Large intestine (tissue), 3 donors: ENCODE measurements around the gene ARID5B. TPM values are rescaled to one million over a fixed set of nuclear protein-coding genes. Genes with fewer than 3 reads are reported as not detected.
"Not testable (repeated sequence)": the region's sequence is repeated elsewhere in the genome, so short reads cannot be mapped to it uniquely, and the experiment has no call there.

Experiments used
- DNase-seq, 2 donors: peaks; one replicate each; pipeline versions ENCODE4 v3.0.0 to v3.0.0-alpha.2; 2013
- H3K27ac ChIP-seq: one replicate; pipeline ENCODE4 v1.5.1; 2013; ENCODE audit warnings: low read length
- H3K27me3 ChIP-seq: 2 replicates; pipeline ENCODE4 v1.6.1; 2013; ENCODE audit warnings: low read length; ENCODE audit not compliant: control insufficient read depth, insufficient read depth
- H3K36me3 ChIP-seq: 2 replicates; pipeline ENCODE4 v1.6.1; 2013; ENCODE audit warnings: low read length; ENCODE audit not compliant: control insufficient read depth, insufficient read depth
- H3K4me1 ChIP-seq: one replicate; pipeline ENCODE4 v1.6.1; 2013; ENCODE audit warnings: low read length; ENCODE audit not compliant: control insufficient read depth, insufficient read depth
- H3K4me3 ChIP-seq: one replicate; pipeline ENCODE4 v1.5.1; 2013; ENCODE audit warnings: low read length
- H3K9me3 ChIP-seq: one replicate; pipeline ENCODE4 v1.6.1; 2013; ENCODE audit warnings: mild to moderate bottlenecking, low read depth, low read length, moderate library complexity; ENCODE audit not compliant: control insufficient read depth
- WGBS: methylation state at CpG from one replicate; pipeline ENCODE4 v1.1.5; 2013; ENCODE audit warnings: low lambda C conversion rate; ENCODE audit not compliant: insufficient coverage; 5-methylcytosine and 5-hydroxymethylcytosine counted together
- polyA plus RNA-seq: library from polyadenylated mRNA; unstranded; fragments of 120-200 nt; gene quantifications from one replicate; pipeline ENCODE4 v1.2.1, GENCODE V29; 2013

ARID5B gene
- polyA plus RNA-seq, 1 donor: 19.9 TPM

- no peaks in the 10 kb centered on the region for H3K9me3 ChIP-seq
- WGBS: 83% methylated on average over 1 of the region's 2 CpGs
- H3K36me3 ChIP-seq: no peaks in the 10 kb centered on the region
- no peak overlapping the region for H3K27ac ChIP-seq
- H3K27me3 ChIP-seq: no peaks in the 10 kb centered on the region
- H3K4me1 ChIP-seq: peaks cover 47% of the 10 kb centered on the region
- no peak overlapping the region for H3K4me3 ChIP-seq
- DNase-seq: no peak
Observed at GRCh38 chr10:62021128-62021665, 119.7 kb downstream of the ARID5B start.

- Histone ChIP-seq H3K36me3 (no peaks in the 10 kb centered on the region), H3K27ac (peak overlapping the region; percentile 56), H3K4me1 (peaks cover 49% of the 10 kb centered on the region), H3K27me3 (no peaks in the 10 kb centered on the region), H3K9me3 (no peaks in the 10 kb centered on the region), H3K4me3 (no peak overlapping the region)
- WGBS: no CpG with 5 or more reads among the region's 5 CpGs
- DNase-seq: peak in 1 of 2 donors; percentile 46
Observed at GRCh38 chr10:62021978-62022802, 120.7 kb downstream of the ARID5B start.

GRCh38 chr10:62022830-62023229 is 121.3 kb downstream of the ARID5B start:
- Histone ChIP-seq H3K27me3 (no peaks in the 10 kb centered on the region), H3K36me3 (no peaks in the 10 kb centered on the region), H3K9me3 (no peaks in the 10 kb centered on the region), H3K4me1 (peaks cover 55% of the 10 kb centered on the region), H3K4me3 (no peak overlapping the region), H3K27ac (peak overlapping the region; percentile 56)
- DNase-seq: peak in 1 of 2 donors; percentile 66
- 40% methylated on average over 2 of the region's 6 CpGs for WGBS

GRCh38 chr10:62023329-62023728 is 121.8 kb downstream of the ARID5B start:
- Histone ChIP-seq H3K4me1 (peaks cover 58% of the 10 kb centered on the region), H3K27me3 (no peaks in the 10 kb centered on the region), H3K36me3 (no peaks in the 10 kb centered on the region), H3K4me3 (no peak overlapping the region), H3K27ac (peak overlapping the region; percentile 56), H3K9me3 (no peaks in the 10 kb centered on the region)
- peak in 1 of 2 donors; percentile 37 for DNase-seq
- WGBS: 100% methylated on average over 1 of the region's 1 CpG

GRCh38 chr10:62024026-62024701 is 122.7 kb downstream of the ARID5B start:
- Histone ChIP-seq H3K4me1 (peaks cover 64% of the 10 kb centered on the region), H3K36me3 (no peaks in the 10 kb centered on the region), H3K27ac (peak overlapping the region; percentile 56), H3K27me3 (no peaks in the 10 kb centered on the region), H3K4me3 (no peak overlapping the region), H3K9me3 (no peaks in the 10 kb centered on the region)
- WGBS: 10% methylated on average over 2 of the region's 4 CpGs
- DNase-seq: peak in 1 of 2 donors; percentile 71

GRCh38 chr10:62025134-62025794 is 123.8 kb downstream of the ARID5B start:
- no peaks in the 10 kb centered on the region for H3K36me3 ChIP-seq
- no peaks in the 10 kb centered on the region for H3K27me3 ChIP-seq
- WGBS: 37% methylated on average over 3 of the region's 4 CpGs
- no peaks in the 10 kb centered on the region for H3K9me3 ChIP-seq
- peak in 1 of 2 donors; percentile 26 for DNase-seq
- H3K4me3 ChIP-seq: no peak overlapping the region
- H3K27ac ChIP-seq: peak overlapping the region; percentile 56
- H3K4me1 ChIP-seq: peaks cover 58% of the 10 kb centered on the region

GRCh38 chr10:62025901-62026879 is 124.7 kb downstream of the ARID5B start:
- no peak overlapping the region for H3K27ac ChIP-seq
- peak in 1 of 2 donors; percentile 36 for DNase-seq
- no peaks in the 10 kb centered on the region for H3K27me3 ChIP-seq
- H3K36me3 ChIP-seq: no peaks in the 10 kb centered on the region
- peaks cover 58% of the 10 kb centered on the region for H3K4me1 ChIP-seq
- no peaks in the 10 kb centered on the region for H3K9me3 ChIP-seq
- no peak overlapping the region for H3K4me3 ChIP-seq
- WGBS: no CpG with 5 or more reads among the region's 4 CpGs

- Histone ChIP-seq H3K36me3 (no peaks in the 10 kb centered on the region), H3K4me3 (no peak overlapping the region), H3K9me3 (no peaks in the 10 kb centered on the region), H3K4me1 (peaks cover 44% of the 10 kb centered on the region), H3K27me3 (no peaks in the 10 kb centered on the region), H3K27ac (peak overlapping the region; percentile 76)
- peak; percentile 86 to 91 for DNase-seq
- no CpG with 5 or more reads among the region's 5 CpGs for WGBS
Observed at GRCh38 chr10:62027841-62028501, 126.5 kb downstream of the ARID5B start.

GRCh38 chr10:62028502-62028842 is 127.0 kb downstream of the ARID5B start:
- DNase-seq, H3K9me3 ChIP-seq: not testable (repeated sequence)

More at GRCh38 chr10:62028502-62028842, 127.0 kb downstream of the ARID5B start:
- not testable (repeated sequence) for H3K36me3 ChIP-seq, H3K4me3 ChIP-seq, H3K27me3 ChIP-seq
- H3K27ac ChIP-seq: peak overlapping the region; percentile 76
- no CpG with 5 or more reads among the region's 5 CpGs for WGBS
- peaks cover 39% of the 10 kb centered on the region for H3K4me1 ChIP-seq
